NCI-H446 (cell line): ENCODE results near the gene HS3ST5.
A peak's percentile ranks its signal among the peaks of the same experiment; 100 is the strongest.
"Not testable (repeated sequence)": the region's sequence is repeated elsewhere in the genome, so short reads cannot be mapped to it uniquely, and the experiment has no call there.

Experiments
- DNase-seq, 2 experiments: peaks; one replicate each; lab custom pipeline; 2025; lab: John Stamatoyannopoulos, UW

Gene HS3ST5

DNA sequence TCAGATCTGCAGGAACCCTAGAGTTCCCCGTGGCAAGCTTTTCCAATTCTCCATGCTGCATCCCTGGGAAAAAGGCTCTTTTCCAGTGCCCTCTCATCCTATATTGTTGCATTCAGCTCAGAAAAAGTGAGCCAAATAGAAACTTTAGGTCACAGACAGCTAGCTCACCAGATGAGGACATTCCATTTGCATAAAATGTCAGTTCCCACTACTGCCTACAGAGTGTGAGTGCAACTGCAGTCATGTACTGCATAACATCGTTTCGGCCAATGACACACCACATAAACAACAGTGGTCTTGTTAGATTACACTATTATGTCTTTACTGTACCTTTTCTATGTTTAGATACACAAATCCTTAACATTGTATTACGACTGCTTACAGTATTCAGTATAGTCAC lies 8.6 kb downstream of the HS3ST5 start:
- no peak for DNase-seq

DNA sequence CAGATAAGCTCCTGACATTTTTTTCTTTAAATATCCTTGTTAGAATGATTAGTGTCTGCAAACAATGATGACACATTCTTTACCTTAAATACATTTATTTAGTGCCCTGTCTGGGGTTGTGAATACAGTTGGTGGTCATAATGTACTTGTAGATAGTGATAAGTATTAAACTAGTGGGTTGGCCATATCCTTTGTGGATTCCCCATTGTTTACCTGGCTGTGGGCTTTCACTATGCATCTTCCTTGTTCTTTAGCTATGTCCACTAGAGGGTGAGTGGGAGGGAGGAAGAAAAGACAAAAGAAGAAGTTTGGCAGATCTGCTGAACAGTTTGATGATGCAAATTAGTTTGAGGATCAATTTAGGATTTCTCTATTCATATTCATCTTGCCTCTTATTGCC lies 15.7 kb downstream of the HS3ST5 start:
- DNase-seq = no peak

GRCh38 chr6:114323784-114324183 lies 19.0 kb downstream of the HS3ST5 start:
- no peak for DNase-seq

- DNase-seq = no peak
Observed at GRCh38 chr6:114319749-114320148, 23.1 kb downstream of the HS3ST5 start.

- DNase-seq = peak in 1 of 2 experiments; percentile 56
Observed at GRCh38 chr6:114315831-114316595, 26.8 kb downstream of the HS3ST5 start.

DNA sequence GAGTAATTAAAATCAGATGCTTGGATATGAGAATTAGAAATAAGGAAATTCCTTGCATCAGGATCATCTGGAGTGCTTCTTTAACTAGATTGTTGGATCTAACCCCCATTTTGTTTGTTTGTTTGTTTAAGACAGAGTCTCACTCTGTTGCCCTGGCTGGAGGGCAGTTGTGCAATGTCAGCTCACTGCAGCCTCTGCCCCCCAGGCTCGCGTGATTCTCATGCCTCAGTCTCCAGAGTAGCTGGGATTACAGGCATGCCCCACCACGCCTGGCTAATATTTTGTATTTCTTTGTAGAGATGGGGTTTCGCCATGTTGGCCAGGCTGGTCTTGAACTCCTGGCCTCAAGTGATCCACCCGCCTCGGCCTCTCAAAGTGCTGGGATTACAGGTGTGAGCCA lies 29.0 kb downstream of the HS3ST5 start:
- DNase-seq = not testable (repeated sequence)

DNA sequence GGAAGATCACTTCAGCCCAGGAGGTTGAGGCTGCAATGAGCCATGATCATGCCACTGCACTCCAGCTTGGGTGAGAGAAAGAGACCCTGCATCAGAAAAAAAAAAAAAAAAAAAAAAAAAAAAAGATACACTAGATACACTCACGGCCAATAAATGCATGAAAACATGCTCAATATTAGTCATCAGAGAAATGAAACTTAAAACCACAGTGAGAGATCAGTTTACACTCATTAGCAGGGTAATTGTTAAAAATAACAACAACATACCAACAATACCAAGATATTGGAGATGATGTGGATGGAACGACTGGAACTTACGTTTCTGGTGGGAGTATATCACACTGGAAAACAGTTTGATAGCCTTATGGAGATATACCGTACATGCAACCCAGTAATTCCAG lies 29.9 kb downstream of the HS3ST5 start:
- DNase-seq = no peak

- no peak for DNase-seq
Observed at GRCh38 chr6:114310053-114310452, 32.8 kb downstream of the HS3ST5 start.

GRCh38 chr6:114304304-114304887 lies 38.4 kb downstream of the HS3ST5 start:
- DNase-seq = peak in 1 of 2 experiments; percentile 43

DNA sequence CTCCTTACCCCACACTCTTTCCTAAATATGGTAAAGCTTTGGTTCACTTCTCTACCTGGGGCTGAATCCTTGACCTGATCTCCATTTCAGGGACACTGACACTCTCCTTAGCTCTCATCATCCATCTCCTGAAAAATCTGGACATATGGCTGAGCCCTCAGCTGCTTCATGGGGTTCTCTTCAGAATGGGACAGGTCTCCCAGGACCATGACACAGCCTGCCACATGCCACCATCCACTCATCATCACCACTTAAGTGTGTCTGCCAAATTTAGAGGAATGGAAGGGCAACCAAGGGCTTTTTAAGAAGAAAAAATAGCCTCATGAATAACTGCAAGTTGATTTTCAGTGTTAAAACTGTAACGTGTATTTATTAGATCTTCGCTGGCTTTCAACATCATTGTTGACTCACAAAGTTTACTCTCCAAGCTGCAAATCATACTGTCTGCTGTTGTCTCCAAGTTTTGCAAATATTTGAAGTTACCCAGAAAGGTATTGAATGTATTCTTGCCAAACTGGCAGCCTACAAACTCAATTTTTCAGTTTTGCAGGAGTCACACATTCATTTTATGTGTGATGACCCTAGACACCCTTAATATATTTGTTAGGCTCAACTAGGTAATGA lies 41.1 kb downstream of the HS3ST5 start:
- DNase-seq = no peak

GRCh38 chr6:114297135-114297534 lies 45.7 kb downstream of the HS3ST5 start:
- no peak for DNase-seq

DNA sequence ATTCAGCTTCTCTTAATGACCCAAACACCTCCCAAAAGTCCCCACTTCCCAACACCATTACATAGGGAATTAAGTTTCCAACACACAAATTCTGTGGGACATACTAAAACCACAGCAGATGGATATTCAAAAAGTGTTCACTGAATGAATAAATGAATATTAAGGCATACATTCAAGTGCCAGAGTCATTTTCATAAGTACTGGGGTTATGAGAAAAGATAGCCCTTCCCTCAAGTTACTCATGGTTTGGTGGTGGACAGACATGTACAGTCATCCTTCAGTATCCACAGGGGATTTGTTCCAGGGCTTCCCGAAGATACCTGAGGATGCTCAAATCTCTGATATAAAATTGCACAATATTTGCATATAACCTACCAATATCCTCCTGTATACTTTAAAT lies 50.4 kb downstream of the HS3ST5 start:
- DNase-seq = no peak

DNA sequence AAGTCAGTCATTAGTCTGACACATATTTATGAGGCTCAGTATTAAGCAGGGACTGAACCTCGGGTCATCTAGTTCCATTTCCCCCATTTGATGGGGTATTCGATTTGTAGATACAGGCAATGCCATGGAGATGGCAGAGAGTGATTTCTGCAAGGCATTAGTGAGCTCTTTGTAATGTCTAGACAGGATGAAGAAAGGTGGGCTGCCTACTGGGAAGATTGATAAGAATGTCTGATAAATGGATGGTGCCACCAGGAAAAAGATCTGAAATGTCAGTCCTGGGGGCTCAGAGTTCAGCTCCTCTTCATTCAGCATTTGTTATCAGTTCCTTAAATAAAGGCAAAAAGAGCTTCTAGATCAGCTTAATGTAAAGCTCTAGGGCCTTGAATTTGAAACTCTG lies 51.4 kb downstream of the HS3ST5 start:
- no peak for DNase-seq

DNA sequence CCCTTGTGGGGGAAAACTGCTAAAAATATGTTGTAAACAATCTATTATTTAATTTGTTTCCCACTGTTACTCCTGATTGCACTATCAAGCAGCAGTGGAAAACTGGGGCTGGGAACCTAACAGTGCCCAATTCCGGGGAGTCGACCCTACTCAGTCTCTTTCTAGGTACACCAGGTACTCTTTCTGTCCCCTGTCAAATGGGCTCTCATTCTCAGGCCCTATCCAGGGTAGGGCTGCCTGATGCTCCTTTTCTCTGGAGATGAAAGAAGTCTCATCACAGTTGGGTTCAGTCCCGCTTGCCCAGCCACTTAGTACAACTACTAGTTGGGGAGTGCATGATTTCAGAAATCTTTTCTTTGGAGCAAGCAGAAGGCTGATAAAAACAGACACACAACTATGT lies 52.0 kb downstream of the HS3ST5 start:
- DNase-seq = no peak

DNA sequence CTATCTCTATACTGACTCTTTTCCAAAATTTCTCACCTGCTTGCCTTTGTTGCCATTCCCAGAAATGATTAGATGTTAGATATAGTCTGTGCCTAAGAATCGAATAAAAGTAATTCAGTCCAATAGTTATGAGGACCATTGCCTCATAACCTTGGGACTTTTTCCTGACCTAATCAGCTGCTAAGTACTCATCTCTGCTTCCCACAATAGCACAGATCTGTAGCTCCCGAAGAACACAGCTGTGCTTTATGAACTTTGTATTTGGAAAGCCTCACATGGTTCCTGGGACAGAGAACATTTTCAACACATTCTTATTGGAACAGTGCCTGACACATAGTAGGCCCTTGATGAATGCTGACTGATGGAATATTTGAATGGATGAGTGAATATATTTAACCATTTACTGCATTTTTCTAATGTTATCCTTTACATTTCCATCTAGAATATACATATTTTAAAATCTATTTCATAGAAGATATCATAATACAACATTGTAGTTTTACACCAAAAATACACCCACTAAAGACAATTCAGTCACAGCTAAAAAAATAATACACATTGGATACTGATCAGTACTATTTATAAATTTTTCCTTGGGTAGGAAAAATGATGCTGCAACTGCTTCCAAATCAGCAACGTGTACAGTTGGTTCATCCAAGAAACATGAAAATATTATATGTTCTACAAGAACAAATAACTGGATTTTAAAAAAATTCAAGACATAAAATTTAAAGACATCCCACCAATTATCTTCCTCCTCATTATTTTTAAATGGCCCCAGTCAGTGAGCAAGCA lies 53.9 kb downstream of the HS3ST5 start:
- peak in 1 of 2 experiments; percentile 1 for DNase-seq

GRCh38 chr6:114287461-114287860 lies 55.4 kb downstream of the HS3ST5 start:
- no peak for DNase-seq

DNA sequence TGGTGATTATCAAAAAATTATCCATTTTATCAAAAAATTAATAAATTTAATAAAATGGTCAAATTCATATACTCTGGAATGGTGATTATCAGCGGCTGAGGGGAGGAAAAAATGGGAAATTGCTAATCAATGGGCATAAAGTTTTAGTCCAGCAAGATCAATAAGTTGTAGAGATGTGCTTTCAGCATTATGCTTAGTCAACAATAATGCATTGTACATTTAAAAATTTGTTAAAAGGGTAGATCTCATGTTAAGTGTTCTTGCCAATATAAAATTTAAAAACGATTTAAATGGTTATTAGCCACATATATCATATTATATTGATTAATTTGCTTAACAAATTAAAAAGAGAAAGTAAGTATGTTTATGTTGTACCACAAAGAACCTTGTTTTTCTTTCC lies 56.6 kb downstream of the HS3ST5 start:
- no peak for DNase-seq

DNA sequence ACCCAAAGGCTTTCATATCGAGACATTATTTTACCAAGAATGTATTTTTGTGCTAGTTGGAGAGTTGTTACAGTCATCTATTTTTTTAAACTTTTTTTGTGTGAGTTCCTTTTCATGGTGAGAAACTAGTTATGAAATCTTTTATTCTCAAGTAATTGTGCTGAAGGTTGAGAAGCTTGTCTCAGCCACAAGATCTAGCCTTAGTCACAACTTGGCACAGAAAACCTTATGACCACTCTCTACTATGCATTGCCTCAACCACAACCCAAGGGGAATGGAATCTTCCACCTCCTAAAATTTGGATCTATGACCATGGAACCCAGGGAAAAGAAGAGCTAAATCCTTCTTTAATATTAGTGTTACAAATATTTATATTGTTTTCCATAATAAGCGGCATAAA lies 58.5 kb downstream of the HS3ST5 start:
- no peak for DNase-seq

GRCh38 chr6:114282292-114282691 lies 60.5 kb downstream of the HS3ST5 start:
- DNase-seq = peak in 1 of 2 experiments; percentile 21

DNA sequence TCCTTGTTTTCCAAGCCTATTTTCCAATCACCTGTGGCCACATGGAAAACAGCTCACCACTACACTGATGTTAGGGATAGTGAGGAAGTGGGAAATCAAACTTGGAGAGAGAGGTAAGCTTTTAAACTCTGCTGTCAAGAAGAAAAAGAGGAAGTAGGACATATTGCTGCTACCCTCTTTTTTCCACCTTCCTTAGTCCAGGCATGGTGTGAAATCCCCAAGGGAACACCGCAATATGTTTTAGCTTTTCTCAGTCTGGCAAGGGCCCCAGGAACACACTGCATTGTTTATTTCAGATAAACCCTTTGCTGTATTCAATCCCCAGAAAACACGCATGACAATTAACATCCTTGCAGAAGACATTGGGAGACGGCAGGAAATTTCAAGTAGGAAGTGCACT lies 61.3 kb downstream of the HS3ST5 start:
- DNase-seq = peak in 1 of 2 experiments; percentile 43

DNA sequence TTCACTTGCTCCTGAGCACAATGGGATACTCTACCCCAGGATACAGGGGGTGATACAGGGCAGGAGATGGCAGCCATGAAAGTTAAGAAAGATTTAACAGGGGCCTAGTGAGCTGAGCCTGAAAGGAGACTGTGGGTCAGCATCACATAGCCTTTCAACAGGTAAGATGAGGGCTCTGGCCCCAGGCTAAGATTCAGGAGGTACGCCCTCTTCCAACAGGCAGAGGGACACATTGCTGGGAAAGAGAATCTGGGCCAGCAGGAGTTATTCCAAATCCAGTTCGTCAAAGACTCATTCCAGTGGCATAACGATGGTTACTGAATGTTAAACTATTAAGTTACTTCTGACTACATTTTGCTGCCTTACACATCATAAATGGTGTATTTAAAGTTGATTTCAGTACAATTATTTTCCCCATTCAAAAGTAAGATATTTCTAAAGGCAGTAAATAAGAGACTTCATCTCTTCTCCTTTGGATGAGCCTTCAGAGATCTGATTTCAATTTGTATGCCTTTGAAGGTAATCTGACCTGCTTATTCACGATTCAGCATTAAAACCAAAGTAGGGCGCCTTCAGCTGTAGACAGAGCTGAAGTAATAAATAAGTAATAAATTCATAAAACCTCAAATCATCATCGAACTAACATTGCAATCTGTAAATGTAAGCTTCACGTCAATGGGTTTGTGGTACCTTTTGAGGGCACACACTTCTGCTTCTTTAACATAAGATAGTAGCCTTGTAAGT lies 62.4 kb downstream of the HS3ST5 start:
- DNase-seq = no peak

- no peak for DNase-seq
Observed at GRCh38 chr6:114277220-114277619, 65.6 kb downstream of the HS3ST5 start.
